Activated naive CD4-positive, alpha-beta T cell treated with anti-CD3 and anti-CD28 coated beads, Interleukin-2, amount 10 ng/mL, durations not matched to agents 7 days and 5 days (primary cell): ENCODE results near the gene GORAB.

ENCODE experiments used
- CTCF ChIA-PET: fragments of 350-600 bp; sonication (Branson Sonifier 250); formaldehyde crosslinking; loops from one replicate; lab custom pipeline; 2021; ENCODE audit warnings: antibody characterized with exemption; lab: Charles Lee
- DNase-seq: peaks from one replicate; pipeline ENCODE4 v3.0.0-alpha.2; 2020
- H3K27ac Mint-ChIP-seq: one replicate; pipeline ENCODE4 v1.8.0; 2021; ENCODE audit warnings: mild to moderate bottlenecking, moderate library complexity, mixed read lengths
- H3K27me3 Mint-ChIP-seq: one replicate; pipeline ENCODE4 v1.8.0; 2021; ENCODE audit warnings: mild to moderate bottlenecking, mixed read lengths
- H3K36me3 Mint-ChIP-seq: one replicate; pipeline ENCODE4 v1.8.0; 2021; ENCODE audit warnings: mixed read lengths
- H3K4me1 Mint-ChIP-seq: one replicate; pipeline ENCODE4 v1.8.0; 2021; ENCODE audit warnings: mixed read lengths
- H3K4me3 Mint-ChIP-seq: one replicate; pipeline ENCODE4 v1.8.0; 2021; ENCODE audit warnings: mild to moderate bottlenecking, moderate library complexity, mixed read lengths
- H3K9me3 Mint-ChIP-seq: one replicate; pipeline ENCODE4 v1.8.0; 2021; ENCODE audit warnings: mixed read lengths

Gene GORAB

GRCh38 chr1:170530972-170531757, 801 bp upstream of the GORAB start:
- DNase-seq: peak; percentile 23
- peaks cover 3% of the 10 kb centered on the region for H3K36me3 Mint-ChIP-seq
- no peaks in the 10 kb centered on the region for H3K9me3 Mint-ChIP-seq
- no peak overlapping the region for H3K4me3 Mint-ChIP-seq
- peaks cover 9% of the 10 kb centered on the region for H3K4me1 Mint-ChIP-seq
- CTCF ChIA-PET: no interaction called here
- H3K27ac Mint-ChIP-seq: no peak overlapping the region
- peaks cover 13% of the 10 kb centered on the region for H3K27me3 Mint-ChIP-seq

- H3K27ac Mint-ChIP-seq: no peak overlapping the region
- H3K4me1 Mint-ChIP-seq: peaks cover 11% of the 10 kb centered on the region
- no peak overlapping the region for H3K4me3 Mint-ChIP-seq
- H3K36me3 Mint-ChIP-seq: peaks cover 8% of the 10 kb centered on the region
- CTCF ChIA-PET: no interaction called here
- no peaks in the 10 kb centered on the region for H3K9me3 Mint-ChIP-seq
- no peak for DNase-seq
- peaks cover 9% of the 10 kb centered on the region for H3K27me3 Mint-ChIP-seq
Measured at GRCh38 chr1:170533298-170533697, 1.3 kb downstream of the GORAB start.

- peaks cover 3% of the 10 kb centered on the region for H3K27me3 Mint-ChIP-seq
- no peaks in the 10 kb centered on the region for H3K9me3 Mint-ChIP-seq
- peaks cover 18% of the 10 kb centered on the region for H3K36me3 Mint-ChIP-seq
- H3K27ac Mint-ChIP-seq: no peak overlapping the region
- H3K4me1 Mint-ChIP-seq: peaks cover 11% of the 10 kb centered on the region
- no peak overlapping the region for H3K4me3 Mint-ChIP-seq
- DNase-seq: no peak
- CTCF ChIA-PET: no interaction called here
Measured at GRCh38 chr1:170534626-170535147, 2.7 kb downstream of the GORAB start.

GRCh38 chr1:170535418-170535817, 3.5 kb downstream of the GORAB start:
- no peak for DNase-seq
- Mint-ChIP-seq H3K36me3 (peaks cover 24% of the 10 kb centered on the region), H3K27me3 (peaks cover 3% of the 10 kb centered on the region), H3K4me3 (no peak overlapping the region), H3K9me3 (no peaks in the 10 kb centered on the region), H3K4me1 (peaks cover 8% of the 10 kb centered on the region), H3K27ac (no peak overlapping the region)
- CTCF ChIA-PET: no interaction called here

GRCh38 chr1:170536924-170537551, 5.1 kb downstream of the GORAB start:
- Mint-ChIP-seq H3K4me3 (no peak overlapping the region), H3K27me3 (no peaks in the 10 kb centered on the region), H3K4me1 (peaks cover 4% of the 10 kb centered on the region), H3K36me3 (peaks cover 30% of the 10 kb centered on the region), H3K9me3 (no peaks in the 10 kb centered on the region), H3K27ac (no peak overlapping the region)
- CTCF ChIA-PET: no interaction called here
- DNase-seq: no peak

GRCh38 chr1:170537798-170538503, 6.0 kb downstream of the GORAB start:
- no peak for DNase-seq
- Mint-ChIP-seq H3K4me3 (no peak overlapping the region), H3K9me3 (no peaks in the 10 kb centered on the region), H3K27ac (no peak overlapping the region), H3K27me3 (no peaks in the 10 kb centered on the region), H3K36me3 (peaks cover 35% of the 10 kb centered on the region), H3K4me1 (peaks cover 4% of the 10 kb centered on the region)
- CTCF ChIA-PET: no interaction called here

- no peak overlapping the region for H3K27ac Mint-ChIP-seq
- H3K27me3 Mint-ChIP-seq: no peaks in the 10 kb centered on the region
- H3K4me1 Mint-ChIP-seq: peaks cover 4% of the 10 kb centered on the region
- no peak for DNase-seq
- no peak overlapping the region for H3K4me3 Mint-ChIP-seq
- peaks cover 42% of the 10 kb centered on the region for H3K36me3 Mint-ChIP-seq
- H3K9me3 Mint-ChIP-seq: no peaks in the 10 kb centered on the region
- CTCF ChIA-PET: no interaction called here
Measured at GRCh38 chr1:170538687-170539086, 6.7 kb downstream of the GORAB start.

GRCh38 chr1:170539154-170539553, 7.2 kb downstream of the GORAB start:
- DNase-seq: no peak
- H3K27me3 Mint-ChIP-seq: no peaks in the 10 kb centered on the region
- no peak overlapping the region for H3K27ac Mint-ChIP-seq
- H3K9me3 Mint-ChIP-seq: no peaks in the 10 kb centered on the region
- CTCF ChIA-PET: no interaction called here
- no peak overlapping the region for H3K4me3 Mint-ChIP-seq
- H3K4me1 Mint-ChIP-seq: peaks cover 4% of the 10 kb centered on the region
- peaks cover 47% of the 10 kb centered on the region for H3K36me3 Mint-ChIP-seq

- Mint-ChIP-seq H3K9me3 (no peaks in the 10 kb centered on the region), H3K4me3 (no peak overlapping the region), H3K4me1 (no peaks in the 10 kb centered on the region), H3K27ac (no peak overlapping the region), H3K36me3 (peaks cover 61% of the 10 kb centered on the region), H3K27me3 (no peaks in the 10 kb centered on the region)
- DNase-seq: no peak
- CTCF ChIA-PET: no interaction called here
Measured at GRCh38 chr1:170544624-170545023, 12.7 kb downstream of the GORAB start.

- DNase-seq: no peak
- peaks cover 61% of the 10 kb centered on the region for H3K36me3 Mint-ChIP-seq
Measured at GRCh38 chr1:170545476-170545875, 13.5 kb downstream of the GORAB start.

GRCh38 chr1:170547255-170547654, 15.3 kb downstream of the GORAB start:
- H3K36me3 Mint-ChIP-seq: peaks cover 61% of the 10 kb centered on the region
- CTCF ChIA-PET: no interaction called here

More at GRCh38 chr1:170545476-170545875, 13.5 kb downstream of the GORAB start:
- Mint-ChIP-seq H3K27me3 (no peaks in the 10 kb centered on the region), H3K4me1 (no peaks in the 10 kb centered on the region), H3K27ac (no peak overlapping the region), H3K9me3 (no peaks in the 10 kb centered on the region), H3K4me3 (no peak overlapping the region)
- CTCF ChIA-PET: no interaction called here

GRCh38 chr1:170548497-170548896, 16.5 kb downstream of the GORAB start:
- Mint-ChIP-seq H3K4me1 (no peaks in the 10 kb centered on the region), H3K4me3 (no peak overlapping the region), H3K27ac (no peak overlapping the region), H3K9me3 (no peaks in the 10 kb centered on the region), H3K36me3 (peaks cover 58% of the 10 kb centered on the region), H3K27me3 (no peaks in the 10 kb centered on the region)
- DNase-seq: no peak
- CTCF ChIA-PET: no interaction called here

More at GRCh38 chr1:170547255-170547654, 15.3 kb downstream of the GORAB start:
- H3K9me3 Mint-ChIP-seq: no peaks in the 10 kb centered on the region
- DNase-seq: no peak
- no peaks in the 10 kb centered on the region for H3K27me3 Mint-ChIP-seq
- H3K4me1 Mint-ChIP-seq: no peaks in the 10 kb centered on the region
- H3K27ac Mint-ChIP-seq: no peak overlapping the region
- no peak overlapping the region for H3K4me3 Mint-ChIP-seq

GRCh38 chr1:170555370-170555769, 23.4 kb downstream of the GORAB start:
- Mint-ChIP-seq H3K9me3 (peaks cover 13% of the 10 kb centered on the region), H3K4me1 (no peaks in the 10 kb centered on the region), H3K27ac (no peak overlapping the region), H3K27me3 (no peaks in the 10 kb centered on the region), H3K4me3 (no peak overlapping the region), H3K36me3 (peaks cover 15% of the 10 kb centered on the region)
- DNase-seq: no peak
- CTCF ChIA-PET: interaction anchor here (0.7 kb wide), 1 partner anchor 13 kb away, joined by 3 read pairs; no protein-coding TSS in a partner anchor

GRCh38 chr1:170556917-170557316, 25.0 kb downstream of the GORAB start:
- Mint-ChIP-seq H3K27me3 (no peaks in the 10 kb centered on the region), H3K36me3 (peaks cover 9% of the 10 kb centered on the region), H3K4me3 (no peak overlapping the region), H3K4me1 (no peaks in the 10 kb centered on the region), H3K27ac (no peak overlapping the region), H3K9me3 (peaks cover 13% of the 10 kb centered on the region)
- CTCF ChIA-PET: no interaction called here
- DNase-seq: no peak
